ENCODE measurements around the gene TAS2R43. TPM values are rescaled to one million over a fixed set of nuclear protein-coding genes. Genes with fewer than 3 reads are reported as not detected.

The TAS2R43 gene
- 0.63 and 1.0 TPM in 2 replicates for total RNA-seq

DNA sequence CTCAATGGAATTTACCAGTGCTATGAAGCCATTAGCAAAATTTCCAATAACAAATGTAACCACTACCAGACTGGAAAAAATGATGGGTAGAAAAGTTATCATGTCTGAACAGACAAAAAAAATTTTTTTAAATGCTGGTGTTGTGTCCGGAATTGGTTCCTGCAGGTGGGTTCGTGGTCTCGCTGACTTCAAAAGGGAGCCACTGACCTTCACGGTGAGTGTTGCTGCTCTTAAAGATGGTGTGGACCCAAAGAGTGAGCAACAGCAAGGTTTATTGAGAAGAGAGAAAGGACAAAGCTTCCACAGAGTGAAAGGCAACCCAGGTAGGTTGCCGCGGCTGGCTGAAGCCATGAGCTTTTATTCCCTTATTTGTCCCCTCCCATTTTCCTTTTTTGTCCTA is at the start of gene TAS2R43:
Gene TAS2R43, minus strand, starts transcription at position 186 of the 400 bp plus-strand sequence. Its CDS starts 84 bp downstream, at position 102.

DNA sequence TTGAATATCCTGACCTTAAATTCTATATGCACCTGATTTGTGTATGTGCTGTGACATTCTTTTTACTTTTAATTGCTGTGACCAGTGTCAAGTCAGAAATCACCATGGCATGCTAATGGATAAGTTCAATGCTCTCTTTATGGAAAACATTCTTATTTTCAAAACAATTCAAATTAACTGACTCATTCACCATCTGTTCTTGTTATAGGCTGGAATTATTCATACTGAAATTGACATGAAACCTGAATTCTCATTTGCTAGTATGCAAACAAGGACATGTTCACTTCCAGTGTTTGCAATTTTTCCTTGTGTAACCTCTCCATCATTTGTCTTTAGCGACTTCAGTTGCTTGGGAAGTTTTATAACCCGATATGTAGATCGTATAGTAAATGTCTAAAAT is 42.2 kb upstream of the TAS2R43 start, which contains the start of gene TAS2R30:
Gene TAS2R30, minus strand, starts transcription at position 340 of the 400 bp plus-strand sequence. CDS start 400 bp downstream, outside the sequence.

DNA sequence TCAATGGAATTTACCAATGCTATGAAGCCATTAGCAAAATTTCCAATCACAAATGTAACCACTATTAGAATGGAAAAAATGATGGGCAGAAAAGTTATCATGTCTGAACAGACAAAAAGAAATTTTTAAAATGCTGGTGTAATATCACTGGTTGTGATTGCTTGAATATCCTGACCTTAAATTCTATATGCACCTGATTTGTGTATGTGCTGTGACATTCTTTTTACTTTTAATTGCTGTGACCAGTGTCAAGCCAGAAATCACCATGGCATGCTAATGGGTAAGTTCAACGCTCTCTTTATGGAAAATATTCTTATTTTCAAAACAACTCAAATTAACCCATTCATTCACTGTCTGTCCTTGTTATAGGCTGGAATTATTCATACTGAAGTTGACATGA is 29.9 kb downstream of the TAS2R43 start, which contains the start of gene TAS2R46:
Gene TAS2R46, minus strand, starts transcription at position 101 of the 400 bp plus-strand sequence. Its CDS starts 0 bp downstream, at position 101.

Other genes starting within 250 kb of the TAS2R43 start
- 0.32 and 0.60 TPM in 2 replicates for gene PRR4, start 242.8 kb downstream of the TAS2R43 start, total RNA-seq
- 15.9 and 21.0 TPM in 2 replicates for gene PRH1, start 208.1 kb downstream of the TAS2R43 start, total RNA-seq
- gene TAS2R13, start 182.8 kb downstream of the TAS2R43 start, total RNA-seq = 0.69 and 0.95 TPM in 2 replicates
- gene PRH2, start 163.1 kb downstream of the TAS2R43 start, total RNA-seq = 0.63 TPM in 1 of 2 replicates, not detected in the other
- 1.7 and 2.0 TPM in 2 replicates for gene TAS2R14, start 153.1 kb downstream of the TAS2R43 start, total RNA-seq
- 1.5 and 1.7 TPM in 2 replicates for gene TAS2R50, start 105.4 kb downstream of the TAS2R43 start, total RNA-seq
- 1.6 and 2.5 TPM in 2 replicates for gene TAS2R20, start 94.0 kb downstream of the TAS2R43 start, total RNA-seq
- gene TAS2R19, start 69.7 kb downstream of the TAS2R43 start, total RNA-seq = 3.9 and 4.6 TPM in 2 replicates
- 1.6 and 3.0 TPM in 2 replicates for gene TAS2R31, start 60.9 kb downstream of the TAS2R43 start, total RNA-seq
- 1.2 and 1.7 TPM in 2 replicates for gene TAS2R46, start 30.0 kb downstream of the TAS2R43 start, total RNA-seq
- 2.2 and 3.5 TPM in 2 replicates for gene TAS2R30, start 42.3 kb upstream of the TAS2R43 start, total RNA-seq
- 2.7 and 3.9 TPM in 2 replicates for gene SMIM10L1, start 78.9 kb upstream of the TAS2R43 start, total RNA-seq
- gene TAS2R42, start 94.6 kb upstream of the TAS2R43 start, total RNA-seq = not detected in 2 replicates
- not detected in 2 replicates for gene PRB3, start 177.4 kb upstream of the TAS2R43 start, total RNA-seq
- not detected in 2 replicates for gene PRB4, start 218.1 kb upstream of the TAS2R43 start, total RNA-seq

Data from bronchial smooth muscle cell (primary cell).